ENCODE measurements around the gene CCR4. TPM values are rescaled to one million over a fixed set of nuclear protein-coding genes. Genes with fewer than 3 reads are reported as not detected.

CCR4 gene
- total and polyA plus RNA-seq, 9 of the 15 experiments (the other 6 are each of a cell fraction or from before 2014, with no cell fraction given), result 0.04 to 0.47 (median 0.25) TPM; not detected in 1

GRCh38 chr3:32972482-32973146 is 21.2 kb downstream of the CCR4 start (continued):
- no peak for TF ChIP-seq E4F1 (CRISPR knock-in tag; IDR thresholded peaks at IDR 0.05; ENCODE audit: borderline replicate concordance)
- no peak for TF ChIP-seq POLR2G (IDR thresholded peaks at IDR 0.05; ENCODE audit: low read depth, low read length)
- peak; percentile 70; the same call in 1 of the 2 replicates for TF ChIP-seq MTA1 (IDR thresholded peaks at IDR 0.05; ENCODE audit: borderline replicate concordance)
- TF ChIP-seq, protein P1, sequence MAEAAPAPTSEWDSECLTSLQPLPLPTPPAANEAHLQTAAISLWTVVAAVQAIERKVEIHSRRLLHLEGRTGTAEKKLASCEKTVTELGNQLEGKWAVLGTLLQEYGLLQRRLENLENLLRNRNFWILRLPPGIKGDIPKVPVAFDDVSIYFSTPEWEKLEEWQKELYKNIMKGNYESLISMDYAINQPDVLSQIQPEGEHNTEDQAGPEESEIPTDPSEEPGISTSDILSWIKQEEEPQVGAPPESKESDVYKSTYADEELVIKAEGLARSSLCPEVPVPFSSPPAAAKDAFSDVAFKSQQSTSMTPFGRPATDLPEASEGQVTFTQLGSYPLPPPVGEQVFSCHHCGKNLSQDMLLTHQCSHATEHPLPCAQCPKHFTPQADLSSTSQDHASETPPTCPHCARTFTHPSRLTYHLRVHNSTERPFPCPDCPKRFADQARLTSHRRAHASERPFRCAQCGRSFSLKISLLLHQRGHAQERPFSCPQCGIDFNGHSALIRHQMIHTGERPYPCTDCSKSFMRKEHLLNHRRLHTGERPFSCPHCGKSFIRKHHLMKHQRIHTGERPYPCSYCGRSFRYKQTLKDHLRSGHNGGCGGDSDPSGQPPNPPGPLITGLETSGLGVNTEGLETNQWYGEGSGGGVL (CRISPR knock-in tag; IDR thresholded peaks at IDR 0.05), result no peak
- no peak for TF ChIP-seq JUNB (CRISPR knock-in tag; conservative IDR thresholded peaks at IDR 0.05)
- no peak for TF ChIP-seq ELF2 (CRISPR knock-in tag; IDR thresholded peaks at IDR 0.05)
- TF ChIP-seq CBFA2T2 (conservative IDR thresholded peaks at IDR 0.05), result peak; percentile 95
- TF ChIP-seq ATF6 (CRISPR knock-in tag; IDR thresholded peaks at IDR 0.05), result no peak
- TF ChIP-seq FOXA1 (IDR thresholded peaks at IDR 0.05; ENCODE audit: borderline replicate concordance), result no peak
- 0 out of 2 replicates have a peak, but pooled peaks have one; percentile 8 for TF ChIP-seq ELF4 (CRISPR knock-in tag; IDR thresholded peaks at IDR 0.05)
- TF ChIP-seq, protein P2, sequence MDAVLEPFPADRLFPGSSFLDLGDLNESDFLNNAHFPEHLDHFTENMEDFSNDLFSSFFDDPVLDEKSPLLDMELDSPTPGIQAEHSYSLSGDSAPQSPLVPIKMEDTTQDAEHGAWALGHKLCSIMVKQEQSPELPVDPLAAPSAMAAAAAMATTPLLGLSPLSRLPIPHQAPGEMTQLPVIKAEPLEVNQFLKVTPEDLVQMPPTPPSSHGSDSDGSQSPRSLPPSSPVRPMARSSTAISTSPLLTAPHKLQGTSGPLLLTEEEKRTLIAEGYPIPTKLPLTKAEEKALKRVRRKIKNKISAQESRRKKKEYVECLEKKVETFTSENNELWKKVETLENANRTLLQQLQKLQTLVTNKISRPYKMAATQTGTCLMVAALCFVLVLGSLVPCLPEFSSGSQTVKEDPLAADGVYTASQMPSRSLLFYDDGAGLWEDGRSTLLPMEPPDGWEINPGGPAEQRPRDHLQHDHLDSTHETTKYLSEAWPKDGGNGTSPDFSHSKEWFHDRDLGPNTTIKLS (IDR thresholded peaks at IDR 0.05; ENCODE audit: borderline replicate concordance, low read depth), result peak; percentile 51; the same call in 1 of the 2 replicates
- TF ChIP-seq HDAC1 (IDR thresholded peaks at IDR 0.05), result peak in 1 of 2 experiments; percentile 63; a peak in 2 of 4 replicates
- TF ChIP-seq MEF2A (IDR thresholded peaks at IDR 0.05; ENCODE audit: control insufficient read depth, low read depth, low read length), result no peak
- no peak for TF ChIP-seq RHOXF2B (CRISPR knock-in tag; conservative IDR thresholded peaks at IDR 0.05)
- TF ChIP-seq, protein P3, sequence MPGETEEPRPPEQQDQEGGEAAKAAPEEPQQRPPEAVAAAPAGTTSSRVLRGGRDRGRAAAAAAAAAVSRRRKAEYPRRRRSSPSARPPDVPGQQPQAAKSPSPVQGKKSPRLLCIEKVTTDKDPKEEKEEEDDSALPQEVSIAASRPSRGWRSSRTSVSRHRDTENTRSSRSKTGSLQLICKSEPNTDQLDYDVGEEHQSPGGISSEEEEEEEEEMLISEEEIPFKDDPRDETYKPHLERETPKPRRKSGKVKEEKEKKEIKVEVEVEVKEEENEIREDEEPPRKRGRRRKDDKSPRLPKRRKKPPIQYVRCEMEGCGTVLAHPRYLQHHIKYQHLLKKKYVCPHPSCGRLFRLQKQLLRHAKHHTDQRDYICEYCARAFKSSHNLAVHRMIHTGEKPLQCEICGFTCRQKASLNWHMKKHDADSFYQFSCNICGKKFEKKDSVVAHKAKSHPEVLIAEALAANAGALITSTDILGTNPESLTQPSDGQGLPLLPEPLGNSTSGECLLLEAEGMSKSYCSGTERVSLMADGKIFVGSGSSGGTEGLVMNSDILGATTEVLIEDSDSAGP (CRISPR knock-in tag; IDR thresholded peaks at IDR 0.05), result no peak
- peak; percentile 97 for TF ChIP-seq CBFA2T3 (IDR thresholded peaks at IDR 0.05)
- 0 out of 2 replicates have a peak, but pooled peaks have one; percentile 30 for TF ChIP-seq NFE2 (IDR thresholded peaks at IDR 0.05; ENCODE audit: low read depth)
- peak; percentile 96 for TF ChIP-seq TAL1 (IDR thresholded peaks at IDR 0.05)

Data from K562 (cell line).